Vagina (tissue), 2 donors: ENCODE results near the gene FCGR3A. TPM values are rescaled to one million over a fixed set of nuclear protein-coding genes. Genes with fewer than 3 reads are reported as not detected.

Experiments used
- DNase-seq, 2 donors: peaks; one replicate each; pipeline ENCODE4 v3.0.0-alpha.2; 2017; ENCODE audit errors: extremely low spot score in 2 of 2
- H3K27ac ChIP-seq: fragments of 200-600 bp; sonication (generic); one replicate; pipeline ENCODE4 v1.5.1; 2019
- H3K27me3 ChIP-seq: fragments of 200-600 bp; sonication (generic); one replicate; pipeline ENCODE4 v1.5.1; 2019
- H3K36me3 ChIP-seq, 2 donors: fragments of 200-600 bp; sonication (generic); one replicate each; pipeline ENCODE4 v1.5.1; 2017 to 2019
- H3K4me1 ChIP-seq: fragments of 200-600 bp; sonication (generic); one replicate; pipeline ENCODE4 v1.5.1; 2019
- H3K4me3 ChIP-seq, 2 donors: fragments of 200-600 bp; sonication (generic); 1 replicate in 1 of 2; 2 replicates in 1 of 2; pipeline ENCODE4 v1.5.1; 2016 to 2019
- H3K9me3 ChIP-seq: fragments of 200-600 bp; sonication (generic); one replicate; pipeline ENCODE4 v1.5.1; 2019
- POLR2A ChIP-seq, 2 donors: fragments of 450-650 bp; IDR thresholded peaks; one replicate each; pipeline ENCODE4 v1.6.1; 2017; ENCODE audit warnings: antibody characterized with exemption in 2 of 2, mild to moderate bottlenecking in 2 of 2, moderate library complexity in 2 of 2
- POLR2AphosphoS5 ChIP-seq, 2 donors: sonication (generic); formaldehyde crosslinking; IDR thresholded peaks; one replicate each; pipeline ENCODE4 v1.9.0; 2017; ENCODE audit warnings: antibody characterized with exemption in 2 of 2, mild to moderate bottlenecking in 2 of 2, low read depth in 1 of 2; ENCODE audit not compliant: insufficient read depth in 1 of 2
- intact Hi-C: fragments of 100-400 bp; cut with DNase I; formaldehyde crosslinking; loops from one replicate; pipeline ENCODE4 v1.15.1; 2023
- total RNA-seq: library from RNA; depleted of rRNA; stranded (reverse); fragments of >200 nt; gene quantifications from one replicate; pipeline ENCODE4 v1.2.3, GENCODE V29; 2016
- TF ChIP-seq, protein P1 (sequence below), 3 experiments: fragments of 450-650 bp in 2 of 3; fragments of 200-600 bp in 1 of 3; sonication (generic) in 1 of 3; IDR thresholded peaks; one replicate each; pipeline ENCODE4 v1.5.1; 2017 to 2019; ENCODE audit warnings: antibody characterized with exemption in 3 of 3, mild to moderate bottlenecking in 2 of 3, moderate library complexity in 2 of 3

Gene FCGR3A
- total RNA-seq, 1 donor from 2014 or later = 14.2 TPM

GRCh38 chr1:161494091-161494735, 55.4 kb downstream of the FCGR3A start:
- Histone ChIP-seq H3K36me3 (no peaks in the 10 kb centered on the region), H3K27ac (no peak overlapping the region), H3K27me3 (no peaks in the 10 kb centered on the region), H3K9me3 (no peaks in the 10 kb centered on the region), H3K4me1 (no peaks in the 10 kb centered on the region), H3K4me3 (no peak overlapping the region)
- intact Hi-C loops = no loop called here
- DNase-seq = no peak
- TF ChIP-seq, protein P1, sequence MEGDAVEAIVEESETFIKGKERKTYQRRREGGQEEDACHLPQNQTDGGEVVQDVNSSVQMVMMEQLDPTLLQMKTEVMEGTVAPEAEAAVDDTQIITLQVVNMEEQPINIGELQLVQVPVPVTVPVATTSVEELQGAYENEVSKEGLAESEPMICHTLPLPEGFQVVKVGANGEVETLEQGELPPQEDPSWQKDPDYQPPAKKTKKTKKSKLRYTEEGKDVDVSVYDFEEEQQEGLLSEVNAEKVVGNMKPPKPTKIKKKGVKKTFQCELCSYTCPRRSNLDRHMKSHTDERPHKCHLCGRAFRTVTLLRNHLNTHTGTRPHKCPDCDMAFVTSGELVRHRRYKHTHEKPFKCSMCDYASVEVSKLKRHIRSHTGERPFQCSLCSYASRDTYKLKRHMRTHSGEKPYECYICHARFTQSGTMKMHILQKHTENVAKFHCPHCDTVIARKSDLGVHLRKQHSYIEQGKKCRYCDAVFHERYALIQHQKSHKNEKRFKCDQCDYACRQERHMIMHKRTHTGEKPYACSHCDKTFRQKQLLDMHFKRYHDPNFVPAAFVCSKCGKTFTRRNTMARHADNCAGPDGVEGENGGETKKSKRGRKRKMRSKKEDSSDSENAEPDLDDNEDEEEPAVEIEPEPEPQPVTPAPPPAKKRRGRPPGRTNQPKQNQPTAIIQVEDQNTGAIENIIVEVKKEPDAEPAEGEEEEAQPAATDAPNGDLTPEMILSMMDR (IDR thresholded peaks at IDR 0.05) = no peak
- TF ChIP-seq POLR2A (IDR thresholded peaks at IDR 0.05) (no peak), POLR2AphosphoS5 (IDR thresholded peaks at IDR 0.05; ENCODE audit: insufficient read depth in 1 of 2, low read depth in 1 of 2) (no peak)

DNA sequence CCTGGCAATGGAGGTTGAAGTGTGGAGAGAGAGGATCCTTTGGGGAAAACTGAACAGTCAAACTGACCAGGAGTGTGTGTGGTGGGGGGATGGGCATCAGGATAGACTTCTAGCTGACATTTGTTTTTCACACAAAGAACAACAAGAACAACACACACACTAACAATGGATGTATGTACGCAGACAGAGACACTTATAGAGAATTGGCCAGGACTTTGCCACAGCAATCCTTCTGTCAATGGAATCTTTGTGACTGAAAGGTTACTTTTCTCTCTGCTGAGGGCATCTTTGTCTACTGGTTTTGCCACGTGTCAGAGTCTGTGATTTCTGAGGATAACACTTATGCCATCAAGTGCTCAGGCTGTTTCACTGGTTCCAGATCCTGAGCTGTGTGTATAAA, 56.8 kb downstream of the FCGR3A start:
- Histone ChIP-seq H3K9me3 (no peaks in the 10 kb centered on the region), H3K4me3 (no peak overlapping the region), H3K36me3 (no peaks in the 10 kb centered on the region), H3K4me1 (no peaks in the 10 kb centered on the region), H3K27ac (no peak overlapping the region), H3K27me3 (no peaks in the 10 kb centered on the region)
- no peak for TF ChIP-seq POLR2AphosphoS5 (IDR thresholded peaks at IDR 0.05; ENCODE audit: insufficient read depth in 1 of 2, low read depth in 1 of 2)
- no peak for TF ChIP-seq POLR2A (IDR thresholded peaks at IDR 0.05)
- TF ChIP-seq, protein P1 (IDR thresholded peaks at IDR 0.05) = no peak
- intact Hi-C loops = no loop called here
- no peak for DNase-seq

Other genes starting within 250 kb of the FCGR3A start
- 3.7 TPM for gene MPZ, start 239.8 kb downstream of the FCGR3A start, total RNA-seq
- gene SDHC, start 235.4 kb downstream of the FCGR3A start, total RNA-seq = 44.9 TPM
- not detected for gene CFAP126, start 181.9 kb downstream of the FCGR3A start, total RNA-seq
- gene FCGR2A, start 44.4 kb downstream of the FCGR3A start, total RNA-seq = 26.3 TPM
- 0.98 TPM for gene HSPA6, start 25.3 kb downstream of the FCGR3A start, total RNA-seq
- gene FCGR3B, start 81.4 kb upstream of the FCGR3A start, total RNA-seq = 2.5 TPM
- 10.3 TPM for gene FCGR2B, start 113.3 kb upstream of the FCGR3A start, total RNA-seq
- gene FCRLA, start 157.4 kb upstream of the FCGR3A start, total RNA-seq = not detected
- gene FCRLB, start 171.7 kb upstream of the FCGR3A start, total RNA-seq = not detected
- gene DUSP12, start 200.0 kb upstream of the FCGR3A start, total RNA-seq = 34.1 TPM
- gene ATF6, start 216.5 kb upstream of the FCGR3A start, total RNA-seq = 21.1 TPM